Bone marrow (tissue), 2 donors: ENCODE measurements around the gene CD19.
"Not testable (repeated sequence)": the region's sequence is repeated elsewhere in the genome, so short reads cannot be mapped to it uniquely, and the experiment has no call there.

ENCODE experiments used
- DNase-seq, 2 donors: peaks; one replicate each; lab custom pipeline; 2025; lab: John Stamatoyannopoulos, UW

CD19 gene

GRCh38 chr16:28931801-28932225 lies at the start of gene CD19:
Gene CD19 (plus strand): TSS chr16:28931971. CDS start chr16:28932001, 30 bp downstream.
- no peak for DNase-seq

GRCh38 chr16:28882551-28883160 lies 49.1 kb upstream of the CD19 start:
- no peak for DNase-seq

- no peak for DNase-seq
Measured at GRCh38 chr16:28883221-28883996, 48.4 kb upstream of the CD19 start.

GRCh38 chr16:28884045-28884444 lies 47.7 kb upstream of the CD19 start:
- DNase-seq = no peak

GRCh38 chr16:28886945-28887344 lies 44.8 kb upstream of the CD19 start:
- no peak for DNase-seq

- not testable (repeated sequence) for DNase-seq
Measured at GRCh38 chr16:28890355-28890754, 41.4 kb upstream of the CD19 start.

GRCh38 chr16:28891964-28892890 lies 39.5 kb upstream of the CD19 start:
- DNase-seq = no peak

GRCh38 chr16:28893291-28893690 lies 38.5 kb upstream of the CD19 start:
- DNase-seq = no peak

GRCh38 chr16:28895609-28896008 lies 36.2 kb upstream of the CD19 start:
- DNase-seq = no peak

- no peak for DNase-seq
Measured at GRCh38 chr16:28897826-28898225, 33.9 kb upstream of the CD19 start.

GRCh38 chr16:28898266-28898665 lies 33.5 kb upstream of the CD19 start:
- DNase-seq = no peak

GRCh38 chr16:28898942-28899341 lies 32.8 kb upstream of the CD19 start:
- DNase-seq = no peak

GRCh38 chr16:28899882-28900590 lies 31.7 kb upstream of the CD19 start:
- DNase-seq = no peak

- no peak for DNase-seq
Measured at GRCh38 chr16:28900601-28901000, 31.2 kb upstream of the CD19 start.

GRCh38 chr16:28901862-28902261 lies 29.9 kb upstream of the CD19 start:
- DNase-seq = no peak

- no peak for DNase-seq
Measured at GRCh38 chr16:28902909-28903308, 28.9 kb upstream of the CD19 start.

- DNase-seq = no peak
Measured at GRCh38 chr16:28903344-28904042, 28.3 kb upstream of the CD19 start.

- DNase-seq = no peak
Measured at GRCh38 chr16:28904363-28904762, 27.4 kb upstream of the CD19 start.

GRCh38 chr16:28904828-28905227 lies 26.9 kb upstream of the CD19 start:
- no peak for DNase-seq

- no peak for DNase-seq
Measured at GRCh38 chr16:28905229-28905754, 26.5 kb upstream of the CD19 start.

GRCh38 chr16:28905800-28906372 lies 25.9 kb upstream of the CD19 start:
- no peak for DNase-seq
